Measurements from ENCODE around the gene GRB14. TPM values are rescaled to one million over a fixed set of nuclear protein-coding genes. Genes with fewer than 3 reads are reported as not detected.
"Not testable (repeated sequence)": the region's sequence is repeated elsewhere in the genome, so short reads cannot be mapped to it uniquely, and the experiment has no call there.

Gene GRB14
- polyA plus RNA-seq, 4 donors: 44.3 to 62.6 (median 50.2) TPM

- no peak for DNase-seq (ENCODE audit: low read depth in 4 of 4, low spot score in 2 of 4)
Observed at GRCh38 chr2:164504253-164504652, 117.0 kb downstream of the GRB14 start.

DNA sequence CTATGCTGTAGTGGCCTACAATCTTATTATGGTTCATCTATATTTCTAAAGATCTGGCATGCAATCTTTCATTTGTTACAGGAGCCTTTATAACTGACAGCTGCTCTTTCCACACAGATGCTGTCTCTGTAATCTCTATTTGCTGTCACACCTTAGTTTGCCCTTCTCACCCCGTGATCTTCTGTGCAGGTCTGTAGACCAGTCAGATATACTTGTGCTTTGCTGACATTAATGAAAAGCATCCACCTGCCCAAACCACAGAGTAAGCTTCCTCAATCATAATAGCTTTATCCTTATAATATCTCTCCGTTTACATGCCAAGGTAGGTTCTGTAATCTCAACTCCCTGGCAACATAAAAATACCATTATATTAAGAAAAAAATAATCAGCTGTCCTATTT, 122.4 kb downstream of the GRB14 start:
- DNase-seq (ENCODE audit: low read depth in 4 of 4, low spot score in 2 of 4): no peak

DNA sequence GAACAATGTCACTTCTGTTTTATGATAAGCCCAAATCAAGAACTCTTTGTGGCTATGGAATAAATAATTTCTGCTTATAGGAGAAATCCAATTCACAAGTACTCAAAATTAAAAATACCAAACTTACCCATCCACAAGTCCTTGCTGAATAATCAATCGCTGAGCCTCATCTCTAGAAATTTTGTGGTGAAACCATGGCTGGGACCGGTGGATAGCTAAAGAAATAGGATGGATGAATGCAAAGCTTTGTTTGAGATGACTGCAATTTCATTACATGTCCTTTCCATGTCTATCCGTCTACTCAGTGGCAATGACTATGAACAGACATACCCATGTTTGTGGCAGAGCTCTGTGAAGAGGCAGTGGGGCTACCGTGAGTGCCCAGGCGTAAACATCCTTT, 124.4 kb downstream of the GRB14 start:
- DNase-seq (ENCODE audit: low read depth in 4 of 4, low spot score in 2 of 4): no peak

DNA sequence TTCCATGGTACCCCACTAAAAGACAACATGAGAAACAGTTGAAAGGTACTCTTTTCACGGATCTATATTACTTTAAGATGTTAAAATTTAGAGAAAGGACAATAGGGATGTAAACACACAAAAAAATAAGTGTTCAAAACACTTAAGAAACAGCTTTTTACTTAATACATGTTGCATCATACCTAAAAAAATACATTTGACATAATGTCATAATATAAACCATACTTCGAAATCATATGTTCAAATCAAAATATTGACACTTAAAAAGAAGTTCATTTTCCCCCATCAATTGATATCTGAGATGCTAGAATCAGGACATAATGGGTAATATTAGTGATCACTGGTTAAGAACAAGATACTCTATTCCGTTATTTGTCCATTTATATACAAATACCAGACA, 124.9 kb downstream of the GRB14 start:
- DNase-seq (ENCODE audit: low read depth in 4 of 4, low spot score in 2 of 4): no peak

DNA sequence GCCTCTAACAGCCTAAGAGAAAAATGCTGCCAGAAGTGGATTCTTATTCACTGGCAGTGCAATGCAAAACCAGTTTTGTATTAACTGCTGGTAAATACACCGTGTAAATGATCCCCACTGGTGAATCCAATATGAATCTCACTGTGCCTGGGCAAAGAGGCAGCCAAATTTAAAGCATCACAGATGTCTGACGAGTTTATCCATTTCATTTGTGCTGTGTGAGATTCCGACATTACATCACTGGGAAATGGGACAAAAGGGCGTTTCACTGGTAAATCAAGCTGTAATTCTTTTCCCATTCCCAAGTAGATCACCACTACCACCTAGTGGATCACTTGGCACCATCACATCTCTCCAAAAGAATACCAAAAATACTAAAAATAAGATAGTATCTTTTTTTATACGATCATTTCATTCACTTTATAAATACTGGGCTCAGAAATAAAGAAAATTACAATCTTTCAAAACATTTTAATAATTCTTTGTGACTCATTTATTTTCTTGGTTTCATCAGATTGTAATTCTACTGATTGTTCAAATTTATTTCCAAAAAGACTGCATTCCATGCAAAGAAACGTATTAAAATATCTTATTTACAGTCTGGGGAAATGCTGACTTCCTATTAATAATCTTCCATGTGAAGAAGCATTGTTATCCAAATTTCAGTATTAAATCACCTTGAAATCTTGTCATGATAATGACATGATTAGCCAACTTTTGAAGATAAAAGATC, 125.6 kb downstream of the GRB14 start:
- peak; percentile 0 to 23 (median 9) for DNase-seq (ENCODE audit: low read depth in 4 of 4, low spot score in 2 of 4)

DNA sequence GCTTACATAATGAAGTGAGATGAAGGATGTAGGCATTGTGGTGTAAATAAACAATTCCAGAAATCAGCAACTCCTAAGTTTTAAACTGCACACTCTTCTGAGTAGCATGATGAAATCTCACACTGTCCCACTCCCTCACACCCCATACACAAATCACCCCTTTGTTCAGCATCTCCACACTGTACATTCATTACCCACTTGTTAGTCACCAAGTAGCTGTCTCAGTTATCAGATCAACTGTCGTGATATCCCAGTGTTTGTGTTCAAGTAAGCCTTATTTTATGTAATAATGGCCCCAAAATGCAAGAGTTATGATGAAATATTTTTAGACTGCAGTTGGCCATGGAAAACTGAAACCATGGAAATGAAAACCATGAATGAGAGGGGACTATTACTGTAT, 135.7 kb downstream of the GRB14 start:
- DNase-seq (ENCODE audit: low read depth in 4 of 4, low spot score in 2 of 4): no peak

DNA sequence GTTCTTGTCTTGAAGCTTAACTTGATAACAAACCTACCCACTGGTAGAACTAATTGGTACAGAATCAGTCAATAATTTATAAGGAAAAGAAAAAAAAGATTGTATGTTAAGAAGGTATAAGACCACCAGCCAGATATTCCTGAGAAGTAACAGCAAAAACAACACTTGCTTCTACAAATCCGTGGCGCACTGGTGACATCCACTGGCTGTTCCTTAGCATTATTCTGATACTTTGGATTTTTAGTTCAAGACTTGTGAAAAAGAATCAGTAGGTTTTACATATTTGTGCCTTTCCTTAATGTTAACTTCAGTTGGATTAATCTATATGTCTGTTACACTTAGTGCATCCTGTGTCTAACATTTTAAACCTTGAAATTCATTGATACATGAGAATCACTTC, 141.8 kb downstream of the GRB14 start:
- peak in 3 of 4 donors; percentile 3 to 24 (median 20) for DNase-seq (ENCODE audit: low read depth in 4 of 4, low spot score in 2 of 4)

- DNase-seq (ENCODE audit: low read depth in 4 of 4, low spot score in 2 of 4): no peak
Observed at GRCh38 chr2:164478205-164478604, 143.1 kb downstream of the GRB14 start.

- no peak for DNase-seq (ENCODE audit: low read depth in 4 of 4, low spot score in 2 of 4)
Observed at GRCh38 chr2:164474873-164475272, 146.4 kb downstream of the GRB14 start.

DNA sequence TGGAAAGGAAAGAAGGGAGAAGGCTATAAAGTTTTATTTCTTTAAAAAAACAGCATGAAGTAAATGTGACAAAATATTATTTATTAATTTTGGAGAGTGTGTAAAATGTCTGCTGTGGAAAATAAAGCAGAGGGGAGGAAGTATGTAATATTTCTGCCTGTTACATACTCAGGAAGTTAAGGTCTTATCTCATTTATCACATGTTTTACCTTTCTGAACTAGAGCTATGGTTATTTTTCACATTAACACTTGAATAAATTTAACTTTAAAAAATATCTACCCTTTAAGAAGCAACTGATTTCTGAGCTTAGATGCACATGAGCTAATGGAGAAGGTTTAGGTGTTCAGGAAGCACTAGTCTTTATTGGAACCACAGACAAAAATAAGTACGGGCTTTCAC, 148.3 kb downstream of the GRB14 start:
- DNase-seq (ENCODE audit: low read depth in 4 of 4, low spot score in 2 of 4): no peak

- not testable (repeated sequence) for DNase-seq (ENCODE audit: low read depth in 4 of 4, low spot score in 2 of 4)
Observed at GRCh38 chr2:164465047-164465446, 156.2 kb downstream of the GRB14 start.

DNA sequence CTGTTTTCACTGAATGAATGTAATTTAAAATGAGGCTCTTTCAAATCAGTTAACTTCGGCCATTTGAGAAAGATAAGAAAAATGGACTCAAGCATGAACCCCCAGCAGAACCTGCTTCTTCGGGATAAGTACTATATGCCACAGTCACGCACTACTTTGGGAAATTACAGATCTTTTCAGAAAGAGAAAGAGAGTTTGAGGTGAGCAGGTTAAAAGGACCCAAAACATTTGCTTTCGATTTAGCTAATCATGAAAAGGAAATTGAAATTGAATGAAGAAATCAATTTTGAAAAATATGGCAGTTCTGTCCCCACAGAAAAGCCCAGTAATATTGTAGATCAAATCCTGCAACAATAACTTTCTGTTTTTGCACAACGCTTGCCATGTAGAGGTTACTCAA, 156.9 kb downstream of the GRB14 start:
- DNase-seq (ENCODE audit: low read depth in 4 of 4, low spot score in 2 of 4): no peak

GRCh38 chr2:164458792-164459191, 162.5 kb downstream of the GRB14 start:
- DNase-seq (ENCODE audit: low read depth in 4 of 4, low spot score in 2 of 4): no peak

GRCh38 chr2:164457271-164457670, 164.0 kb downstream of the GRB14 start:
- no peak for DNase-seq (ENCODE audit: low read depth in 4 of 4, low spot score in 2 of 4)

- peak in 3 of 4 donors; percentile 5 to 28 (median 6) for DNase-seq (ENCODE audit: low read depth in 4 of 4, low spot score in 2 of 4)
Observed at GRCh38 chr2:164456619-164457018, 164.7 kb downstream of the GRB14 start.

DNA sequence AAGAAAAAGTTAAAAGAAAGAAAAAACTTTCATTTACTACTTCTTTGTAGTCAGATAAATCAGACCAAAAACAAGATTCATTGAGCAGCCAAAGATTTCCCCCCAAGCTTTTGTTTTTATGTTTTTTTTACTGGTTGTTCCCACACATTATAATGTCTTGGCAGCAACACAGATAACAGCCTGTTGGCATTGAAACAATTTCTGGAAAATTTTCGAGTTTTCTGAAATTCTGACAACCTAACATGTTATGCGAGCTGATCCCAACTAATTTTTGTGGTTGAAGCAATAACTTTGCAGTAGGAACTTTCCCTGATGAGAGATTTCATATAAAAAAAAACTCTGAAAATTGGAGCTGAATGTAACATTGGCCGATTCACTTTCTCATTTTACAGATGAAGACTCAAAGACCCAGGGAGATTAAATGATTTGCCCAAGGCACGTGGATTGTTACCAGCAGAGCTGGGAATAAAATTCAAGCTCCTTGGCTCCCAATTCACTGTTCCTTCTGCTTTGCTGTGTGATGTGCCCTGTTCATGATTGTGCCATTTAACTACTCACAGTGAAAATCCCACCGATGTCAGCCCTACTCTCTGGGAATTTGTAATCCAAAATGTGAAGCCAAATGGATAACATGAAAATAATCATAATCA, 167.5 kb downstream of the GRB14 start:
- DNase-seq (ENCODE audit: low read depth in 4 of 4, low spot score in 2 of 4): no peak

DNA sequence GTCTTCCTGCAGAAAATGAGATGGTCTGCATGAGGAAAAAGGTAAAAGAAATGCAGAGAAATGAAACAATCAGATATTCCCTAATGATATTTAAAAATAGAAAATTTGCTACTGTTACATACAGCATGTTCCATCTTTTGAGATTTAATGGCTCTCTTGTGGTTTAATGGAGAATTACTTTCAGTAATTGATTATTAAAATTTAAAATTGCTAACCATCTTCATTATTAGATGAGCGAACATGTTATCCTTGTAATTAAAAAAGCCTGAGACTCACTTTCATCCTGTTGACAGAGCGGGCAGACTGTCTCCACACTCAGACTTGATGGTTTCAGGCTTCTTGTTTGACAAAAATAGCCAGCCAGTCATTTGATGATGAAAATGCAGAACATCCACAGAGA, 171.0 kb downstream of the GRB14 start:
- no peak for DNase-seq (ENCODE audit: low read depth in 4 of 4, low spot score in 2 of 4)

DNA sequence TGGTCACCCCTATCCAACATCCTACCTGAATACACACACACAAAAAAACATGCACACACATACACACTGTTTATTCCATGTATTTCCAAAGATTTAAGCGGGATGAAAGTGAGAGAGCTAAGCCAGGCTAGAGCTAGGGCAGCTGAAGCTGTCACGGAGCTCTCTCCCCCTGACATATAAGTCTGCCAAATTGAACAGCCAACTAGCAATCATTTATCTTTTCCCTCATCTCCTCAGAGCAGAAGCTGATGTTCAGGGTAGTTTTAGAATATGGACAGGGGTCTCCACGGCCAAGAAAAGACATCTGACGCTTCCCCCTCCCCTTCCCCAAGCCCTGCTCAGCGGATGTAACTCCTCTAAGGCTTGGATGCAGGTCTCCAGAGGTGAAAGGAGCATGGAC, 171.6 kb downstream of the GRB14 start:
- no peak for DNase-seq (ENCODE audit: low read depth in 4 of 4, low spot score in 2 of 4)

- DNase-seq (ENCODE audit: low read depth in 4 of 4, low spot score in 2 of 4): no peak
Observed at GRCh38 chr2:164447660-164448059, 173.6 kb downstream of the GRB14 start.

All from left renal cortex interstitium (tissue), 4 donors.